ENCODE measurements around the gene SND1. TPM values are rescaled to one million over a fixed set of nuclear protein-coding genes. Genes with fewer than 3 reads are reported as not detected.

Gene SND1
- total and polyA plus RNA-seq, 2 of the 4 experiments (the other 2 are of a cell fraction) = 154 to 294 TPM

DNA sequence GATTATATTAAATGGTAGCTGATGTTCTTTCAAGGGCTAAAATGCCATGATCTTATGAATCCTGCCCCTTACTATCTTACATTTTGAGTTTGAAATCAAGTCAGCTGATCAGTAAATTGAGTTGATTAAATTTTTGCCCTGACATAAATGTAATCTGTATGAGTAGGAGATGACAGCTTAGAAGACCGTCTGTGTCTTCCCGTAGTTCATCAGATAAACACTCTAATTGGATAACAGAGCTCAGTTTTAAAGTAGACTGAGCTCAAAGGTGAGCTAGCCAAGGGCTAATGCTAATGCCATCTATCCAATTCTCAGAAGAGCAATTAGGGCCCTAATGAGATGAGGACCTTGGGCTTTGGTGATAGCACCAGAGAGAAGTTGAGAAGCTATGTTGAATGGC lies 296.3 kb downstream of the SND1 start:
- DNase-seq = no peak
- no peak overlapping the region for H2AK5ac ChIP-seq (ENCODE audit: low read depth, low read length)
- peaks cover 3% of the 10 kb centered on the region for H3K36me3 ChIP-seq (ENCODE audit: control insufficient read depth, insufficient read depth, low read length)
- no peak overlapping the region for H2BK15ac ChIP-seq (ENCODE audit: low read depth, low read length)
- no peak overlapping the region for H3K4me3 ChIP-seq (ENCODE audit: insufficient read depth, low read depth, low read length)
- peaks cover 15% of the 10 kb centered on the region for H4K20me1 ChIP-seq (ENCODE audit: insufficient read depth, low read length)
- POLR2A ChIA-PET (ENCODE audit: unreplicated experiment) = no interaction called here
- no peak overlapping the region for H2AK9ac ChIP-seq (replicated peaks; ENCODE audit: low read depth, low read length, poor library complexity)
- H4K8ac ChIP-seq (ENCODE audit: low read depth in 2 of 2, low read length in 2 of 2) = no peak overlapping the region
- no peak overlapping the region for H3K9ac ChIP-seq (ENCODE audit: low read depth, low read length)
- H3K9me3 ChIP-seq (ENCODE audit: control insufficient read depth, insufficient read depth, low read length) = no peaks in the 10 kb centered on the region
- dilution Hi-C loops (cut with HindIII; ENCODE audit: low sequenced_read_pairs, unreplicated experiment) = no loop called here
- 100% methylated on average over 2 of the region's 2 CpGs; no CpG with 5 or more reads in 1 of the 2 experiments for WGBS, 2 experiments (ENCODE audit: extremely low coverage in 2 of 2, insufficient read length in 1 of 2)
- peaks cover 9% of the 10 kb centered on the region for H3K9me1 ChIP-seq (ENCODE audit: insufficient read depth, low read length)
- no TSS peak for BruUV-seq (replicated peaks)
- no peaks in the 10 kb centered on the region for H3K27me3 ChIP-seq (ENCODE audit: control insufficient read depth, insufficient read depth, low read length)
- peaks cover 45 to 70% of the 10 kb centered on the region in 2 experiments for H3K79me1 ChIP-seq (ENCODE audit: low read depth in 1 of 2, low read length in 2 of 2)
- no peak overlapping the region for H3K14ac ChIP-seq (replicated peaks; ENCODE audit: low read depth, low read length)
- no peak overlapping the region for H3K4me2 ChIP-seq (ENCODE audit: low read depth, low read length)
- no peak for ATAC-seq (ENCODE audit: low read depth)
- CTCF ChIA-PET = interaction anchor here (0.7 kb wide), 1 partner anchor 158 kb away, joined by 3 read pairs; no protein-coding TSS in a partner anchor
- no peak overlapping the region for H3K4ac ChIP-seq (ENCODE audit: low read depth, low read length)
- H3K18ac ChIP-seq (ENCODE audit: low read depth, low read length) = no peak overlapping the region
- intact Hi-C loops (cut with micrococcal nuclease) = no loop called here
- H3K4me1 ChIP-seq (ENCODE audit: control insufficient read depth, insufficient read depth, low read length) = peaks cover 10% of the 10 kb centered on the region
- in situ Hi-C loops (cut with MboI; ENCODE audit: low sequenced_read_pairs) = no loop called here
- no peak overlapping the region for H2BK120ac ChIP-seq (ENCODE audit: low read depth, low read length)
- no peak overlapping the region for H3K56ac ChIP-seq (ENCODE audit: extremely low read depth, insufficient read depth, low read length)
- no peak overlapping the region for H4K5ac ChIP-seq (ENCODE audit: low read depth, low read length)
- H2BK20ac ChIP-seq (ENCODE audit: low read depth, low read length) = no peak overlapping the region
- no peak overlapping the region for H4K91ac ChIP-seq (ENCODE audit: insufficient read depth, low read depth, low read length)
- no peak overlapping the region for H2AFZ ChIP-seq (replicated peaks; ENCODE audit: low read length, poor library complexity)
- H3K27ac ChIP-seq (ENCODE audit: insufficient read depth, low read length) = no peak overlapping the region
- no peak overlapping the region for H3K23ac ChIP-seq (ENCODE audit: low read depth, low read length)
- no peak overlapping the region for H2BK5ac ChIP-seq (ENCODE audit: low read depth, low read length, poor library complexity, severe bottlenecking)
- TF ChIP-seq ELK1 (IDR thresholded peaks at IDR 0.05; ENCODE audit: borderline replicate concordance, low read depth, low read length) (no peak), SMC3 (IDR thresholded peaks at IDR 0.05; ENCODE audit: low read depth, low read length) (no peak), MAZ (IDR thresholded peaks at IDR 0.05; ENCODE audit: borderline replicate concordance, low read depth, low read length) (no peak), BHLHE40 (IDR thresholded peaks at IDR 0.05; ENCODE audit: low read depth, low read length) (no peak), RCOR1 (IDR thresholded peaks at IDR 0.05; ENCODE audit: insufficient replicate concordance, low read length) (no peak), CEBPB (IDR thresholded peaks at IDR 0.05; ENCODE audit: low read depth, low read length) (no peak), POLR2A (IDR thresholded peaks at IDR 0.05; ENCODE audit: low read depth, low read length) (no peak), MXI1 (IDR thresholded peaks at IDR 0.05; ENCODE audit: borderline replicate concordance, low read depth, low read length) (no peak), RAD21 (IDR thresholded peaks at IDR 0.05; ENCODE audit: low read length) (no peak)
- TF ChIP-seq, protein P1, sequence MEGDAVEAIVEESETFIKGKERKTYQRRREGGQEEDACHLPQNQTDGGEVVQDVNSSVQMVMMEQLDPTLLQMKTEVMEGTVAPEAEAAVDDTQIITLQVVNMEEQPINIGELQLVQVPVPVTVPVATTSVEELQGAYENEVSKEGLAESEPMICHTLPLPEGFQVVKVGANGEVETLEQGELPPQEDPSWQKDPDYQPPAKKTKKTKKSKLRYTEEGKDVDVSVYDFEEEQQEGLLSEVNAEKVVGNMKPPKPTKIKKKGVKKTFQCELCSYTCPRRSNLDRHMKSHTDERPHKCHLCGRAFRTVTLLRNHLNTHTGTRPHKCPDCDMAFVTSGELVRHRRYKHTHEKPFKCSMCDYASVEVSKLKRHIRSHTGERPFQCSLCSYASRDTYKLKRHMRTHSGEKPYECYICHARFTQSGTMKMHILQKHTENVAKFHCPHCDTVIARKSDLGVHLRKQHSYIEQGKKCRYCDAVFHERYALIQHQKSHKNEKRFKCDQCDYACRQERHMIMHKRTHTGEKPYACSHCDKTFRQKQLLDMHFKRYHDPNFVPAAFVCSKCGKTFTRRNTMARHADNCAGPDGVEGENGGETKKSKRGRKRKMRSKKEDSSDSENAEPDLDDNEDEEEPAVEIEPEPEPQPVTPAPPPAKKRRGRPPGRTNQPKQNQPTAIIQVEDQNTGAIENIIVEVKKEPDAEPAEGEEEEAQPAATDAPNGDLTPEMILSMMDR (conservative IDR thresholded peaks at IDR 0.05; ENCODE audit: low read depth, low read length) = no peak
